ENCODE measurements around the gene IZUMO1. TPM values are rescaled to one million over a fixed set of nuclear protein-coding genes. Genes with fewer than 3 reads are reported as not detected.

IZUMO1 gene
- total and polyA plus RNA-seq, 9 of the 15 experiments (the other 6 are each of a cell fraction or from before 2014, with no cell fraction given), result 0.14 to 2.1 (median 0.73) TPM

DNA sequence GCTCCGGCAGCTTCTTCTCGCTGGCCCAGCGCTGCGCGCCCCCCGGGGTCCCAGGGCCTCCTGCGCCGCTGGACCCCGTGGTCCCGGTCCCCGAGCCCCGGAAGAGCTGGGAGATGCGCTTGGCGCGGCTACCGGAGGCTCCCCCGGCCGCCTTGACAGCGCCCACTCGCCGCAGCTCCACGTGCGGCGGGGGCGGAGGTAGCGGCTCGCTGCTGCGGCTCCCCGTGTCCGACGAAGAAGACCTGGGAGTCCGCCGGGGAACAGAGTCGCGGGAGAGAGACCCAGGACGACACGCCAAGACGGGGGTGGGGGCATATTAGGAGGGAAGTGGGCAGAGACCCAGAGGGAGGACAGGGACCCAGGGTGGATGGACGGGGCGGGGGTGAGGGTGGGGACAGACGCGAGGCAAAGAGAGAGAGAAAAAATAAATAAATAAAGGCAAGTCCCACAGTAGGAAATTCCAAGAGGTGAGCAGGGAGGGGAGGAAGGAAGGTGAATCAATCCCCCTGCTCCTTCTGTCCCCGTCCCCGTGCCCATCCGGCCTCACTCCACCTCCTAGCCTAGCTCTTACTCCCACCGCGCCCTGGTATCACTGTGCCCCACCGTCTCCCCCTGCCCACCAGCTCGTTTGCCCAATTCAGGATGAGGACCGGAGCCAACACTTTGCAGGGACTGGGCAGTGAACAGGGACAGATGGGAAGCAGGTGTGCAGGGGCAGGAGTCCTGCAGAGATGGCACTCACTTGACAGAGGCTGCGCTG is 7.1 kb downstream of the IZUMO1 start:
- peaks cover 43 to 56% of the 10 kb centered on the region in 2 experiments for H3K4me1 ChIP-seq (replicated peaks in 1 of 2; ENCODE audit: control insufficient read depth in 2 of 2, insufficient read depth in 2 of 2, low read length in 2 of 2)
- TF ChIP-seq ZNF76 (CRISPR knock-in tag; IDR thresholded peaks at IDR 0.05; ENCODE audit: borderline replicate concordance) (no peak), ZBTB7A (IDR thresholded peaks at IDR 0.05; ENCODE audit: borderline replicate concordance, control insufficient read depth, low read depth, low read length) (peak; percentile 3; the same call in 1 of the 2 replicates), EP400 (IDR thresholded peaks at IDR 0.05) (peak; percentile 12; the same call in 1 of the 2 replicates), KLF1 (tag; IDR thresholded peaks at IDR 0.05) (no peak), BHLHE40 (IDR thresholded peaks at IDR 0.05; ENCODE audit: low read length) (peak; percentile 65), MYC (IDR thresholded peaks at IDR 0.05; ENCODE audit: low read depth, low read length) (0 out of 2 replicates have a peak, but pooled peaks have one; percentile 6), MYC (CRISPR knock-in tag; IDR thresholded peaks at IDR 0.05; ENCODE audit: borderline replicate concordance, low read depth) (no peak), L3MBTL2 (IDR thresholded peaks at IDR 0.05) (peak; percentile 85; the same call in 1 of the 2 replicates)
- TF ChIP-seq, protein P1, sequence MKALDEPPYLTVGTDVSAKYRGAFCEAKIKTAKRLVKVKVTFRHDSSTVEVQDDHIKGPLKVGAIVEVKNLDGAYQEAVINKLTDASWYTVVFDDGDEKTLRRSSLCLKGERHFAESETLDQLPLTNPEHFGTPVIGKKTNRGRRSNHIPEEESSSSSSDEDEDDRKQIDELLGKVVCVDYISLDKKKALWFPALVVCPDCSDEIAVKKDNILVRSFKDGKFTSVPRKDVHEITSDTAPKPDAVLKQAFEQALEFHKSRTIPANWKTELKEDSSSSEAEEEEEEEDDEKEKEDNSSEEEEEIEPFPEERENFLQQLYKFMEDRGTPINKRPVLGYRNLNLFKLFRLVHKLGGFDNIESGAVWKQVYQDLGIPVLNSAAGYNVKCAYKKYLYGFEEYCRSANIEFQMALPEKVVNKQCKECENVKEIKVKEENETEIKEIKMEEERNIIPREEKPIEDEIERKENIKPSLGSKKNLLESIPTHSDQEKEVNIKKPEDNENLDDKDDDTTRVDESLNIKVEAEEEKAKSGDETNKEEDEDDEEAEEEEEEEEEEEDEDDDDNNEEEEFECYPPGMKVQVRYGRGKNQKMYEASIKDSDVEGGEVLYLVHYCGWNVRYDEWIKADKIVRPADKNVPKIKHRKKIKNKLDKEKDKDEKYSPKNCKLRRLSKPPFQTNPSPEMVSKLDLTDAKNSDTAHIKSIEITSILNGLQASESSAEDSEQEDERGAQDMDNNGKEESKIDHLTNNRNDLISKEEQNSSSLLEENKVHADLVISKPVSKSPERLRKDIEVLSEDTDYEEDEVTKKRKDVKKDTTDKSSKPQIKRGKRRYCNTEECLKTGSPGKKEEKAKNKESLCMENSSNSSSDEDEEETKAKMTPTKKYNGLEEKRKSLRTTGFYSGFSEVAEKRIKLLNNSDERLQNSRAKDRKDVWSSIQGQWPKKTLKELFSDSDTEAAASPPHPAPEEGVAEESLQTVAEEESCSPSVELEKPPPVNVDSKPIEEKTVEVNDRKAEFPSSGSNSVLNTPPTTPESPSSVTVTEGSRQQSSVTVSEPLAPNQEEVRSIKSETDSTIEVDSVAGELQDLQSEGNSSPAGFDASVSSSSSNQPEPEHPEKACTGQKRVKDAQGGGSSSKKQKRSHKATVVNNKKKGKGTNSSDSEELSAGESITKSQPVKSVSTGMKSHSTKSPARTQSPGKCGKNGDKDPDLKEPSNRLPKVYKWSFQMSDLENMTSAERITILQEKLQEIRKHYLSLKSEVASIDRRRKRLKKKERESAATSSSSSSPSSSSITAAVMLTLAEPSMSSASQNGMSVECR (CRISPR knock-in tag; IDR thresholded peaks at IDR 0.05), result peak; percentile 43; the same call in 1 of the 2 replicates
- TF ChIP-seq, protein P2, sequence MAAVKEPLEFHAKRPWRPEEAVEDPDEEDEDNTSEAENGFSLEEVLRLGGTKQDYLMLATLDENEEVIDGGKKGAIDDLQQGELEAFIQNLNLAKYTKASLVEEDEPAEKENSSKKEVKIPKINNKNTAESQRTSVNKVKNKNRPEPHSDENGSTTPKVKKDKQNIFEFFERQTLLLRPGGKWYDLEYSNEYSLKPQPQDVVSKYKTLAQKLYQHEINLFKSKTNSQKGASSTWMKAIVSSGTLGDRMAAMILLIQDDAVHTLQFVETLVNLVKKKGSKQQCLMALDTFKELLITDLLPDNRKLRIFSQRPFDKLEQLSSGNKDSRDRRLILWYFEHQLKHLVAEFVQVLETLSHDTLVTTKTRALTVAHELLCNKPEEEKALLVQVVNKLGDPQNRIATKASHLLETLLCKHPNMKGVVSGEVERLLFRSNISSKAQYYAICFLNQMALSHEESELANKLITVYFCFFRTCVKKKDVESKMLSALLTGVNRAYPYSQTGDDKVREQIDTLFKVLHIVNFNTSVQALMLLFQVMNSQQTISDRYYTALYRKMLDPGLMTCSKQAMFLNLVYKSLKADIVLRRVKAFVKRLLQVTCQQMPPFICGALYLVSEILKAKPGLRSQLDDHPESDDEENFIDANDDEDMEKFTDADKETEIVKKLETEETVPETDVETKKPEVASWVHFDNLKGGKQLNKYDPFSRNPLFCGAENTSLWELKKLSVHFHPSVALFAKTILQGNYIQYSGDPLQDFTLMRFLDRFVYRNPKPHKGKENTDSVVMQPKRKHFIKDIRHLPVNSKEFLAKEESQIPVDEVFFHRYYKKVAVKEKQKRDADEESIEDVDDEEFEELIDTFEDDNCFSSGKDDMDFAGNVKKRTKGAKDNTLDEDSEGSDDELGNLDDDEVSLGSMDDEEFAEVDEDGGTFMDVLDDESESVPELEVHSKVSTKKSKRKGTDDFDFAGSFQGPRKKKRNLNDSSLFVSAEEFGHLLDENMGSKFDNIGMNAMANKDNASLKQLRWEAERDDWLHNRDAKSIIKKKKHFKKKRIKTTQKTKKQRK (IDR thresholded peaks at IDR 0.05; ENCODE audit: borderline replicate concordance, low read depth, low read length), result no peak

More for the DNA sequence above, 7.1 kb downstream of the IZUMO1 start:
- intact Hi-C loops (cut with micrococcal nuclease), result loop anchor here (2.0 to 5.0 kb wide), 2 partner anchors 41 to 92 kb away; partner anchors contain the start of gene CA11
- Histone ChIP-seq H3K27ac (ENCODE audit: extremely low read depth, low read depth, low read length) (peak overlapping the region; percentile 80), H3K79me2 (ENCODE audit: control insufficient read depth, insufficient read depth, low read length) (peaks cover 8% of the 10 kb centered on the region; the same call in 2 of the 3 replicates), H2AFZ (ENCODE audit: low read depth, low read length) (peak overlapping the region; percentile 89), H3K4me2 (ENCODE audit: insufficient read depth, low read length) (peak overlapping the region; percentile 89), H3K36me3 (ENCODE audit: control insufficient read depth, insufficient read depth, low read length) (no peaks in the 10 kb centered on the region), H3K9me1 (ENCODE audit: control insufficient read depth, insufficient read depth, low read length) (peaks cover 3% of the 10 kb centered on the region), H3K27me3 (ENCODE audit: control insufficient read depth in 2 of 2, insufficient read depth in 2 of 2, low read length in 2 of 2) (no peaks in the 10 kb centered on the region), H3K9ac (ENCODE audit: insufficient read depth in 1 of 2, low read depth in 2 of 2, low read length in 2 of 2) (peak overlapping the region; percentile 68 to 95), H3K9me3 (replicated peaks; ENCODE audit: control insufficient read depth, insufficient read depth, low read depth, low read length) (no peaks in the 10 kb centered on the region), H4K20me1 (replicated peaks; ENCODE audit: control insufficient read depth, insufficient read depth, low read length) (no peaks in the 10 kb centered on the region), H3K4me3 (peak overlapping the region; percentile 53)
- 14% methylated on average over 43 of the region's 51 CpGs for WGBS (ENCODE audit: insufficient coverage, low coverage, missing lambda C conversion rate)
- POLR2A ChIA-PET, result interaction anchor here (0.6 to 1.7 kb wide), 8 partner anchors 8 to 135 kb away, joined by 3 to 10 read pairs (median 6); partner anchors contain the start of genes IZUMO1, RPL18 and SPHK2
- CTCF ChIA-PET (ENCODE audit: low intra/inter-chr PET ratio), result interaction anchor here (0.6 to 1.6 kb wide), 4 partner anchors 44 to 102 kb away, joined by 3 to 5 read pairs (median 4); partner anchors contain the start of genes DBP and FUT2
- TSS peak; percentile 79 for BruUV-seq (replicated peaks)
- FAIRE-seq (no peak), ATAC-seq (no peak), DNase-seq (ENCODE audit: extremely low read depth in 1 of 4, low spot score in 3 of 4) (peak in 3 of 4 experiments; percentile 48 to 54 (median 48))
- in situ Hi-C loops (cut with MboI), result loop anchor here (5.0 kb wide), 1 partner anchor 92 kb away; the partner anchor contains the start of gene CA11
